K562 (cell line): ENCODE data around the gene CLIP1. TPM values are rescaled to one million over a fixed set of nuclear protein-coding genes. Genes with fewer than 3 reads are reported as not detected.

Experiments
- AFF1 ChIP-seq, 2 experiments: fragments of 450-650 bp; IDR thresholded peaks; 2 replicates each; pipeline ENCODE4 v1.6.1; 2018; ENCODE audit warnings: mild to moderate bottlenecking in 2 of 2, low read depth in 1 of 2; ENCODE audit not compliant: partially characterized antibody in 2 of 2
- BRD9 ChIP-seq: fragments of 450-650 bp; IDR thresholded peaks from 2 replicates; pipeline ENCODE4 v1.6.1; 2018; ENCODE audit warnings: low read depth; ENCODE audit not compliant: partially characterized antibody
- CLOCK ChIP-seq: fragments of 250-450 bp; sonication (Bioruptor Pico); IDR thresholded peaks from 2 replicates; pipeline ENCODE4 v1.4.0; 2020; ENCODE audit warnings: mild to moderate bottlenecking, moderate library complexity, borderline replicate concordance
- CTBP1 ChIP-seq: fragments of 450-650 bp; IDR thresholded peaks from 2 replicates; pipeline ENCODE4 v1.6.1; 2016; ENCODE audit warnings: borderline replicate concordance
- ETV5 ChIP-seq: sonication (generic); formaldehyde crosslinking; IDR thresholded peaks from 2 replicates; pipeline ENCODE4 v1.4.0; 2020; ENCODE audit warnings: low read depth, mild to moderate bottlenecking, missing genetic modification reagents
- HMGN3 ChIP-seq: IDR thresholded peaks from 2 replicates; pipeline ENCODE4 v1.6.1; 2011; ENCODE audit warnings: borderline replicate concordance, low read depth, mild to moderate bottlenecking, mixed read lengths, low read length; ENCODE audit not compliant: insufficient read length; ENCODE audit errors: extremely low read depth
- HOXB6 ChIP-seq: fragments of 250-450 bp; sonication (Bioruptor Pico); IDR thresholded peaks from 2 replicates; pipeline ENCODE4 v1.5.1; 2022; ENCODE audit warnings: mild to moderate bottlenecking, borderline replicate concordance
- KLF13 ChIP-seq: fragments of 450-650 bp; IDR thresholded peaks from 2 replicates; pipeline ENCODE4 v1.6.1; 2016; ENCODE audit warnings: missing genetic modification characterization, low read depth, mild to moderate bottlenecking, missing compliant biosample characterization, moderate library complexity, borderline replicate concordance
- RAD51 ChIP-seq: fragments of 450-650 bp; IDR thresholded peaks from 2 replicates; pipeline ENCODE4 v1.7.1; 2016; ENCODE audit warnings: low read depth, mild to moderate bottlenecking, borderline replicate concordance
- RB1 ChIP-seq: fragments of 450-650 bp; IDR thresholded peaks from 2 replicates; pipeline ENCODE4 v1.6.1; 2017; ENCODE audit warnings: low read depth, mild to moderate bottlenecking
- RNF2 ChIP-seq: sonication (generic); IDR thresholded peaks from 2 replicates; pipeline ENCODE4 v1.6.1; 2016
- SIN3B ChIP-seq: fragments of 450-650 bp; IDR thresholded peaks from 2 replicates; pipeline ENCODE4 v1.6.1; 2017; ENCODE audit warnings: low read depth, mild to moderate bottlenecking, moderate library complexity
- SP1 ChIP-seq: sonication (generic); formaldehyde crosslinking; IDR thresholded peaks from 2 replicates; pipeline ENCODE4 v1.8.1; 2022; ENCODE audit warnings: mild to moderate bottlenecking, missing genetic modification reagents
- SP2 ChIP-seq: IDR thresholded peaks from 2 replicates; pipeline ENCODE4 v1.6.1; 2011; ENCODE audit warnings: mild to moderate bottlenecking, low read depth, low read length, moderate library complexity; ENCODE audit not compliant: poor library complexity, severe bottlenecking; ENCODE audit errors: extremely low read depth
- TCF7L2 ChIP-seq: fragments of 150-350 bp; IDR thresholded peaks from 2 replicates; pipeline ENCODE4 v1.6.1; 2016; ENCODE audit warnings: low read depth, mild to moderate bottlenecking, low read length, moderate library complexity
- USF2 ChIP-seq: sonication (generic); formaldehyde crosslinking; IDR thresholded peaks from 2 replicates; pipeline ENCODE4 v1.5.0; 2020; ENCODE audit warnings: missing genetic modification reagents
- ZNF197 ChIP-seq: fragments of 200-800 bp; sonication (Bioruptor generic); IDR thresholded peaks from 2 replicates; pipeline ENCODE4 v1.6.1; 2016; ENCODE audit warnings: low read depth, missing genetic modification characterization, missing compliant biosample characterization
- ZNF511 ChIP-seq: sonication (generic); formaldehyde crosslinking; IDR thresholded peaks from 2 replicates; pipeline ENCODE4 v1.8.0; 2022; ENCODE audit warnings: mild to moderate bottlenecking, missing genetic modification reagents
- ZNF561 ChIP-seq: fragments of 450-650 bp; formaldehyde crosslinking; conservative IDR thresholded peaks from 2 replicates; pipeline ENCODE4 v1.4.0; 2020; ENCODE audit warnings: mild to moderate bottlenecking, moderate library complexity
- ZNF766 ChIP-seq: fragments of 200-800 bp; sonication (Bioruptor generic); conservative IDR thresholded peaks from 2 replicates; pipeline ENCODE4 v1.6.1; 2016; ENCODE audit warnings: missing genetic modification characterization, missing compliant biosample characterization
- polyA plus RNA-seq, 8 experiments: library from polyadenylated mRNA; depleted of rRNA in 4 of 8; stranded (reverse) in 5 of 8; unstranded in 3 of 8; fragments of >200 nt; fragmentation: Nextera tagmentation in 2 of 8; fragmentation: Illumina TruSeq in 1 of 8; extraction: Ambion mirVana in 2 of 8; extraction: Trizol in 1 of 8; gene quantifications; 2 replicates each; pipeline versions ENCODE4 v1.2.1 to v1.2.3, GENCODE V29; 2011 to 2014; ENCODE audit warnings: inconsistent platforms in 1 of 8, missing spikeins in 1 of 8
- total RNA-seq, 7 experiments: library from RNA; depleted of rRNA in 6 of 7; stranded (reverse); fragments of >200 nt in 6 of 7; fragmentation: Illumina TruSeq in 2 of 7; extraction: Trizol in 2 of 7; gene quantifications; 2 replicates each; pipeline versions ENCODE4 v1.2.1 to v1.2.3, GENCODE V29; 2011 to 2021; ENCODE audit warnings: low replicate concordance in 1 of 7

The CLIP1 gene
- total and polyA plus RNA-seq, 9 of the 15 experiments (the other 6 are each of a cell fraction or from before 2014, with no cell fraction given), result 5.8 to 33.9 (median 27.6) TPM

GRCh38 chr12:122266230-122266901 lies 156.1 kb downstream of the CLIP1 start, which contains the start of gene VPS33A (continued):
- TF ChIP-seq RNF2, result peak; percentile 65; the same call in 1 of the 2 replicates
- TF ChIP-seq USF2 (CRISPR knock-in tag), result peak; percentile 100
- TF ChIP-seq AFF1 (IDR thresholded peaks at IDR 0.05; ENCODE audit: low read depth in 1 of 2, partially characterized antibody in 2 of 2), result peak; percentile 15 to 93
- no peak for TF ChIP-seq HOXB6 (CRISPR knock-in tag)
- TF ChIP-seq CLOCK (CRISPR knock-in tag), result peak; percentile 70; the same call in 1 of the 2 replicates
- no peak for TF ChIP-seq ETV5 (CRISPR knock-in tag)
- TF ChIP-seq ZNF766 (CRISPR knock-in tag), result peak; percentile 68; the same call in 1 of the 2 replicates
- TF ChIP-seq TCF7L2, result no peak
- peak; percentile 86 for TF ChIP-seq SP1 (CRISPR knock-in tag)
- TF ChIP-seq CTBP1, result peak; percentile 75; the same call in 1 of the 2 replicates
- peak; percentile 46 for TF ChIP-seq HMGN3
- no peak for TF ChIP-seq ZNF197 (CRISPR knock-in tag)
- peak; percentile 26 for TF ChIP-seq BRD9
- peak; percentile 100 for TF ChIP-seq RAD51
- no peak for TF ChIP-seq ZNF561 (CRISPR knock-in tag)
- peak; percentile 84 for TF ChIP-seq RB1
- peak; percentile 99 for TF ChIP-seq SIN3B
- TF ChIP-seq SP2, result peak; percentile 36
- TF ChIP-seq KLF13 (tag), result peak; percentile 56
- TF ChIP-seq ZNF511, result peak; percentile 79; the same call in 1 of the 2 replicates
